ENCODE measurements around the gene SNPH. TPM values are rescaled to one million over a fixed set of nuclear protein-coding genes. Genes with fewer than 3 reads are reported as not detected.

Gene SNPH
- total and polyA plus RNA-seq, 11 donors = 4.3 to 17.4 (median 11.1) TPM

DNA sequence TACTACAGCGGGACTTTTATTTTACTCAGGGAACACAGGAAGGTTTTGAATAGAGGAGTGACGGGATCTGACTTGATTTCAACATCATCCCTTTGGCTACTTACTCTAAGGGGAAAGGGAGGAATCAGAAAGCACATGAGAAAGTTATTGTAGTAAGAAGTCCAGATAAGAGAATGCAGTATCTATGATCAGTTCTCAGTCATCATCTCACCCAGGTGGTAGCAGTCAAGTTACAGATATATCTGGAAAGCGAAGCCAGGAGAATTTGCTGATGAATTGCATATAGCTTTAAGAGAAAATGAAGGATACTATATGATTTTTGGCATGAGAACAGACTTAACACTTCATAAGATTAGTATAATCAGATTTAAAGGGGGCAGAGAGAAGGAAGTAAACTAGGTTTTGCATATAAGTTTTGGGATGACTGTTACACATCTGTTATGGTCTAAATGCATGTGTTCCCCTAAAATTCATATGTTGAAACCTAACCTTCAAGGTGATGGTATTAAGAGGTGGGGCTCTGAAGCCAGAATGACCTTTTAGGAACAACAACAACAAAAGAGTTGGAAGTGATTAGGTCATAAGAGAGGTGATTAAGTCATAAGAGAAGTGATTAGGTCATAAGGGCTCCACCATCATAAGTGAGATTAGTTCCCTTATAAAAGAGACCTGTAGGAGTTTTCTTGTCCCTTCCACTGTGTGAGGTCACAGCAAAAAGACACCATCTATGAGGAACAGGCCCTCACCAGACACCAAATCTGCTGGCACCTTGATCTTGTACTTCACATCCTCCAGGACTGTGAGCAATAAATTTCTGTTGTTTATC lies 33.6 kb upstream of the SNPH start:
- Histone ChIP-seq H3K4me1 (no peaks in the 10 kb centered on the region), H3K27ac (no peak overlapping the region), H3K4me3 (no peak overlapping the region), H3K9me3 (no peaks in the 10 kb centered on the region), H3K27me3 (peaks cover 0 to 40% (median 13%) of the 10 kb centered on the region in 9 donors), H3K36me3 (no peaks in the 10 kb centered on the region)
- TF ChIP-seq, protein P1, sequence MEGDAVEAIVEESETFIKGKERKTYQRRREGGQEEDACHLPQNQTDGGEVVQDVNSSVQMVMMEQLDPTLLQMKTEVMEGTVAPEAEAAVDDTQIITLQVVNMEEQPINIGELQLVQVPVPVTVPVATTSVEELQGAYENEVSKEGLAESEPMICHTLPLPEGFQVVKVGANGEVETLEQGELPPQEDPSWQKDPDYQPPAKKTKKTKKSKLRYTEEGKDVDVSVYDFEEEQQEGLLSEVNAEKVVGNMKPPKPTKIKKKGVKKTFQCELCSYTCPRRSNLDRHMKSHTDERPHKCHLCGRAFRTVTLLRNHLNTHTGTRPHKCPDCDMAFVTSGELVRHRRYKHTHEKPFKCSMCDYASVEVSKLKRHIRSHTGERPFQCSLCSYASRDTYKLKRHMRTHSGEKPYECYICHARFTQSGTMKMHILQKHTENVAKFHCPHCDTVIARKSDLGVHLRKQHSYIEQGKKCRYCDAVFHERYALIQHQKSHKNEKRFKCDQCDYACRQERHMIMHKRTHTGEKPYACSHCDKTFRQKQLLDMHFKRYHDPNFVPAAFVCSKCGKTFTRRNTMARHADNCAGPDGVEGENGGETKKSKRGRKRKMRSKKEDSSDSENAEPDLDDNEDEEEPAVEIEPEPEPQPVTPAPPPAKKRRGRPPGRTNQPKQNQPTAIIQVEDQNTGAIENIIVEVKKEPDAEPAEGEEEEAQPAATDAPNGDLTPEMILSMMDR (IDR thresholded peaks at IDR 0.05) = no peak
- no peak for TF ChIP-seq POLR2A (IDR thresholded peaks at IDR 0.05)
- WGBS, 4 donors = 74 to 83% (median 79%) methylated on average over 3 of the region's 3 CpGs
- ATAC-seq (no peak), DNase-seq (no peak)
- intact Hi-C loops (cut with DNase I) = no loop called here

DNA sequence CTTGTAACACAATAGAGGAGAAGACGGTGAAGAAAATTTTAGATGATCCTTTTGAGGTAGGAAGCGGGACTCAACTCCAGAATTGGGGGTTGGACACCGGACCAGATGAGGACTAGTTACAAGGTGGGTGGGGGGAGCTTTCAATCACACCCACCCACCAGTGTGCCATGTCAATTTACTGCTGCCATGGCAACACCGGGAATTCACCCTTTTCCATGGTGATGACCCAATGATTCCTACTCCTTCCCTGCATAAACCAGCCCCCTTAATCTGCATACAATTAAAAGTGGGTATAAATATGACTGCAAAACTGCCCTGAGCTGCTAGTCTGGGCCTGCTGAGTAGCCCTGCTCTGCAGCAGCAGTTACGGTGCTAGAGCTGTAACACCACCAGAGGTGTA lies 25.5 kb upstream of the SNPH start:
- WGBS, 4 donors = 75 to 82% (median 81%) methylated on average over 5 of the region's 5 CpGs
- TF ChIP-seq, protein P1 (IDR thresholded peaks at IDR 0.05) = no peak
- TF ChIP-seq POLR2A (IDR thresholded peaks at IDR 0.05) = no peak
- intact Hi-C loops (cut with DNase I) = no loop called here

DNA sequence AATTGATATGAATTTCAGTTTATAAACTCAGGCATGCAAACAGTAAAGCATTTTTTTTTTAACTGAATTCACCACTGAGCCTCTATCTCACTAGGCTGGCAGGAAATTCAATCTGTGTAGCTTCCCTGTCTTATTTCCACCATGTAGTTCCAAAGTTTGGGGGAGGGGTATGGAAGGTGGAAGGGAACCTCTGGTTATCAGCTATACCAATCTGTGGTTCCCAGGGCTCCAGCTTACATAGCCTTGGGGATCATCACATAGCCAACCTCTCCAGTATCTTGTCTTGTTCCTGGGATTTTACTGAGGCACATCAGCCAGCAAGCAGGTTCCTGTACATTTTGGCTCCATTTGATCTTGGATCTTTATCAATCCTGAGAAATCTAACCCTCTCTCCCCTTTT lies 24.6 kb upstream of the SNPH start:
- no peaks in the 10 kb centered on the region for H3K36me3 ChIP-seq
- DNase-seq (no peak), ATAC-seq (no peak)
- H3K27ac ChIP-seq = no peak overlapping the region
- intact Hi-C loops (cut with DNase I) = no loop called here
- peaks cover 0 to 4% (median 0%) of the 10 kb centered on the region in 12 donors for H3K4me1 ChIP-seq
- H3K27me3 ChIP-seq = peaks cover 0 to 14% (median 0%) of the 10 kb centered on the region in 9 donors
- TF ChIP-seq POLR2A (IDR thresholded peaks at IDR 0.05) = no peak
- TF ChIP-seq, protein P1 (IDR thresholded peaks at IDR 0.05) = no peak
- H3K9me3 ChIP-seq = no peaks in the 10 kb centered on the region
- no peak overlapping the region for H3K4me3 ChIP-seq

More for the DNA sequence above, 25.5 kb upstream of the SNPH start:
- H3K27me3 ChIP-seq = peaks cover 0 to 14% (median 0%) of the 10 kb centered on the region in 9 donors
- DNase-seq (no peak), ATAC-seq (no peak)
- H3K27ac ChIP-seq = no peak overlapping the region
- peaks cover 0 to 4% (median 0%) of the 10 kb centered on the region in 12 donors for H3K4me1 ChIP-seq
- no peaks in the 10 kb centered on the region for H3K9me3 ChIP-seq
- no peaks in the 10 kb centered on the region for H3K36me3 ChIP-seq
- no peak overlapping the region for H3K4me3 ChIP-seq

DNA sequence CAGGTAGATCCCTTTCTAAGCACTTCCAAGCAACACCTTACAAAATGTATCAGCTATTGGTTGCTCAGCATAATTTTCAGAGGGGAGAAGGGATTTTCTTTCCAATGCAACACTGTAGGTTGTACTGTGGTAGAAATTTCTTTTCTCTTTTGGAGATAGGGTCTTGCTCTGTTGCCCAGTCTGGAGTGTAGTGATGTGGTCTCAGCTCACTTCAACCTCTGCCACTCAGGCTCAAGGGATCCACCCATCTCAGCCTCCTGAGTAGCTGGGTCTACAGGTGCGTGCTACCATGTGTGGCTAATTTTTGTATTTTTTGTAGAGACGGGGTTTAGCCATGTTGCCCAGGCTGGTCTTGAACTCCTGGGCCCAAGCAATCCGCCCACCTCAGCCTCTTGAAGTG lies 24.0 kb upstream of the SNPH start:
- Histone ChIP-seq H3K27me3 (peaks cover 0 to 14% (median 0%) of the 10 kb centered on the region in 9 donors), H3K9me3 (no peaks in the 10 kb centered on the region), H3K4me1 (peaks cover 0 to 4% (median 0%) of the 10 kb centered on the region in 12 donors), H3K27ac (no peak overlapping the region), H3K36me3 (no peaks in the 10 kb centered on the region), H3K4me3 (no peak overlapping the region)
- TF ChIP-seq, protein P1 (IDR thresholded peaks at IDR 0.05) = no peak
- no peak for TF ChIP-seq POLR2A (IDR thresholded peaks at IDR 0.05)
- intact Hi-C loops (cut with DNase I) = no loop called here
- DNase-seq (no peak), ATAC-seq (no peak)
- 87 to 94% (median 91%) methylated on average over 3 of the region's 3 CpGs for WGBS, 4 donors
